RPMI8226 (cell line): ENCODE data around the gene DGKE.

Experiments used
- DNase-seq: peaks from one replicate; pipeline ENCODE4 v3.0.0-alpha.2; 2015

DGKE gene

DNA sequence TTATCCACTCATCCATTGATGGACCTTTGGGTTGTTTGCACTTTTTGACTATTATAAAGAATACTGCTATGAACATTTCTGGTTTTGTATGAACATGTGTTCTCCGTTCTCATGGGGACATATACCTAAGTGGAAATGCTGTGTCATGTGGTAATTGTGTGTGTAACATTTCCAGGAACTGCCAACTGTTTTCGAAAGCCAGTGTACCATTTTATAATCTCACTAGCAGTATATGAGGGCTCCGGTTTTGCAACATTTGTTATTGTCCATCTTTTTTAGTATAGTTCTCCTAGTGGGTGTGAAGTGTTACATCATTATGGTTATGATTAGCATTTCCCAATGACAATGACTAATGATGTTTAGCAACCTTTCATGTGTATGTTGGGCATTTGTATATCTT, 85.0 kb downstream of the DGKE start:
- no peak for DNase-seq
